LNCaP clone FGC (cell line): ENCODE data around the gene POLR1G.

ENCODE experiments used
- DNase-seq: peaks from one replicate; pipeline ENCODE4 v3.0.0-alpha.2; 2011; ENCODE audit warnings: low read depth
- H3K4me3 ChIP-seq: 2 replicates; pipeline ENCODE4 v1.5.1; 2011; ENCODE audit warnings: mild to moderate bottlenecking, low read depth, low read length, control low read depth
- TF ChIP-seq, protein P1 (sequence below): IDR thresholded peaks from 2 replicates; pipeline ENCODE4 v1.5.1; 2012; ENCODE audit warnings: mild to moderate bottlenecking; ENCODE audit not compliant: control insufficient read depth, insufficient read depth; ENCODE audit errors: extremely low read depth

The POLR1G gene

DNA sequence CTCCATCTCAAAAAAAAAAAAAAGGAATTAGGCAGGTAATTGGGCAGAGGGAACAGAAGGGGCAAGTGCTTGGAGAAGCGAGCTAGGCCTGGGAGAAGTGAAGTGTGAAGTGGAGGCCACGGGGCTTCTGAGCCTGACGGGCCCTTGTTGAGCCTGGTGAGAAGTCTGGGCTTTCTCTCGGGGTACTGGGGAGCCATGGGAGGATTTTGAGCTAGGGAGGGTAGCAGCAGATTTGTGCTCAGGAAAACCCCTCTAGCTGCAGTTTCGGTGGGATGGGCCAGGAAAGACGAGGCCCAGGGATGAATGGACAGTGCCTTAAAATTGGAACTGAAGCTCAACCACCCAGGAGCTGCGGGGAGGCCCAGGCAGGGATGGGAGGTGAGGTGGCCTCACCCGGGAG lies 8.0 kb downstream of the POLR1G start:
- TF ChIP-seq, protein P1, sequence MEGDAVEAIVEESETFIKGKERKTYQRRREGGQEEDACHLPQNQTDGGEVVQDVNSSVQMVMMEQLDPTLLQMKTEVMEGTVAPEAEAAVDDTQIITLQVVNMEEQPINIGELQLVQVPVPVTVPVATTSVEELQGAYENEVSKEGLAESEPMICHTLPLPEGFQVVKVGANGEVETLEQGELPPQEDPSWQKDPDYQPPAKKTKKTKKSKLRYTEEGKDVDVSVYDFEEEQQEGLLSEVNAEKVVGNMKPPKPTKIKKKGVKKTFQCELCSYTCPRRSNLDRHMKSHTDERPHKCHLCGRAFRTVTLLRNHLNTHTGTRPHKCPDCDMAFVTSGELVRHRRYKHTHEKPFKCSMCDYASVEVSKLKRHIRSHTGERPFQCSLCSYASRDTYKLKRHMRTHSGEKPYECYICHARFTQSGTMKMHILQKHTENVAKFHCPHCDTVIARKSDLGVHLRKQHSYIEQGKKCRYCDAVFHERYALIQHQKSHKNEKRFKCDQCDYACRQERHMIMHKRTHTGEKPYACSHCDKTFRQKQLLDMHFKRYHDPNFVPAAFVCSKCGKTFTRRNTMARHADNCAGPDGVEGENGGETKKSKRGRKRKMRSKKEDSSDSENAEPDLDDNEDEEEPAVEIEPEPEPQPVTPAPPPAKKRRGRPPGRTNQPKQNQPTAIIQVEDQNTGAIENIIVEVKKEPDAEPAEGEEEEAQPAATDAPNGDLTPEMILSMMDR, result no peak

DNA sequence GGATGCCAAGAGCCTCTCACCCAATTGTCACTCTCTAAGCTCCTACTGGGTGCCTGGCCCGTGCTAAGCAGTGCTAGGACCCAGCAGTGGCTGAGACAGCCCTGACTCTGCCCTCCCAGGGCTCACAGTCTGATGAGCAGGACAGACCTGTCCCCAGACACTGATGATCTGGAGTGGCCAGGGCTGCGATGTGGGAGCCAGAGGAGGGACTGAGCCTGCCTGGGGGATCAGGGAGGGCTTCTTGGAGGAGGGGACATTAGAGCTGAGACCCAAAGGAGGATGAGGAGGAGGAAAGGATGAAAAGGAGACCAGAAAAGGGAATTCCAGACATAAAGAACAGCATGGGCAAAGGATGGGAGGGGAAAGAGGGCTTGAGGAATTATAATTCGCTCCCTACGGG lies 10.7 kb downstream of the POLR1G start:
- H3K4me3 ChIP-seq, result no peak overlapping the region
- DNase-seq, result no peak
- TF ChIP-seq, protein P1, result no peak

More for the DNA sequence above, 8.0 kb downstream of the POLR1G start:
- no peak overlapping the region for H3K4me3 ChIP-seq
- no peak for DNase-seq

DNA sequence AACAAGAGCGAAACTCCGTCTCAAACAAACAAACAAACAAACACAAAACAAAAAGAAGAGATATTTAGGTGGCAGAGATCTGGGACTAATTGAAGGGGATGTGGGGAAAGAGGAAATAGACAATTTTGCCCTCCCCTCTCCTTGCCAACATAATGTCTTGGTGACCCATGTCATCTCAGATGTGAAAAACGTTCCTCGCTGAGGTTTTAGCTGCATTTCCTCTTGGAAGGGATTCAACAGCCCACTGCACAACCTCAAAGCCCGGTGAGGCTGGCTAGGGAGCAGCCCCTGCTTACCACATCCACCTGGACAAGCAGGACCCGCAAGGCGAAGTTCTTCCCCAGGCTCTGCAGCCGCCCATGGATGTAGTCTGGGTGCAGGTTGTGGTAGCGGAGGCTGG lies 12.4 kb downstream of the POLR1G start:
- no peak overlapping the region for H3K4me3 ChIP-seq
- TF ChIP-seq, protein P1, result no peak
- no peak for DNase-seq

DNA sequence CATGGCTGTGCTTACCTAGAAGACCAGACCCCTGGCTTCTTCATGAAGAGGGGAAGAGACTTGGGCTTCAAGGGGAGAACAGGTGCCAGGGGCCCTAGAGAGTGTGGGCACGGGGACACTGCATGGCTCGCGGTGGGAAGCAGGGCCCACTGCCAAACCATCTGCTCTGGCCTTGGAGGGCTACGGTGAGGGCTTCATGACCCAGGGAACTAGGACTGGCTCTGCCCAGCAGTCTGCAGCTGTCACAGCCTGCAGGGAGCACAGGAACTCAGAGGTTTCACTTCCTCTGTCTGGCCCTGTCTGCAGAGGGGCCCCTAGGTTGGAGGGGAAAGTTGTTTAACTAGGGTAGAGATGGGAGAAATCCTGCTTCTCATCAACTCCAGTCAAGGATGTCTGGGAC lies 13.0 kb downstream of the POLR1G start:
- H3K4me3 ChIP-seq, result no peak overlapping the region
- no peak for DNase-seq
- TF ChIP-seq, protein P1, result no peak

DNA sequence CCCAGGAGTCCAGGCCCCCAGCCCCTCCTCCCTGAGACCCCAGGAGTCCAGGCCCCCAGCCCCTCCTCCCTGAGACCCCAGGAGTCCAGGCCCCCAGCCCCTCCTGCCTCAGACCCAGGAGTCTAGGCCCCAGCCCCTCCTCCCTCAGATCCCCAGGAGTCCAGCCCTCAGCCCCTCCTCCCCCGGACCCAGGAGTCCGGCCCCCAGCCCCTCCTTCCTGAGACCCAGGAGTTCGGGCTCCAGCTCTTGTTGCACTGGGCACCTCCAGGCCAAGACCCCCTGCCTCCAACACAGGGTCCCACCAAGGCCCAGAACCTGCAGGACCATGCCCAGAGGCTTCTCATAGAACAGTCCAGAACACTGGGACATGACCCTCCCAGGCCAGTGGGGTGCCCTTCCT lies 13.5 kb downstream of the POLR1G start:
- no peak for DNase-seq
- H3K4me3 ChIP-seq, result no peak overlapping the region
- TF ChIP-seq, protein P1, result no peak

DNA sequence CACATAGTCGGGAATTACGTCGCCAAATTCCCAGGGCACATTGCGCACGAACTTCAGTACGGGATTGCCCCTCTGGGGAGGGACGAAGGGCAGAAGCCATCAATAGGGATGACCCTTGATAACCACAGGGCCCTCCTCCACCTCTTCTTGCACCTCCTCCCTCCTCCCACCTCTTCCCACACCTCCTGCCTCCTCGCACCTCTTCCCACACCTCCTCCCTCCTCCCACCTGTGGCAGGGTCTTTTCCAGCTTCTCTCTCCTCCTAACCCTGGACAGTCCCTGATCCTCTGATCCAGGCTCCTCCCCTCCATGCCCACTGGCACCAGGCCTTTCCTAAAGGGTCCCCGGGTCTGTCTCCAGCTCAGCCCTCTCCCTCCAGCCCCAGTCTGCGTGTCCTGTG lies 13.9 kb downstream of the POLR1G start:
- H3K4me3 ChIP-seq, result no peak overlapping the region
- DNase-seq, result no peak
- TF ChIP-seq, protein P1, result no peak

DNA sequence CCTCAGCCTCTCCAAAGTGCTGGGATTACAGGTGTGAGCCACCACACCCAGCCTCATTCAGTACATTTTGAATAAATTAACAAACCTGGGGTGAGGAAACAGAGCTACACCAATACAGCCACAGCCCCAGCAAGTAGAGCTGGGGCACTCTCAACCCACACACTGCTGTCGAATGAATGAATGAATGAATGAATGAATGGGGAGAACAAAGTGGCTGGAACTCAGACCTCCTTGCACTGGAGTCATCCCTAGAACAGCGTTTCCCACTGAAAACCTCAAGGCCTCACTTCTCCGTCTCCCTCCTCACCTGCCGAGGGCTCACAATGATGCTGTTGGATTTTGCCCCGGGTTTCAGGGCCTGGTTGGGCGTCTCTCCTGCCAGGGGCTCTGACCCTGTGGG lies 14.4 kb downstream of the POLR1G start:
- H3K4me3 ChIP-seq, result no peak overlapping the region
- DNase-seq, result no peak
- TF ChIP-seq, protein P1, result no peak
